Measurements from ENCODE around the gene ZNF101.

Gene ZNF101

DNA sequence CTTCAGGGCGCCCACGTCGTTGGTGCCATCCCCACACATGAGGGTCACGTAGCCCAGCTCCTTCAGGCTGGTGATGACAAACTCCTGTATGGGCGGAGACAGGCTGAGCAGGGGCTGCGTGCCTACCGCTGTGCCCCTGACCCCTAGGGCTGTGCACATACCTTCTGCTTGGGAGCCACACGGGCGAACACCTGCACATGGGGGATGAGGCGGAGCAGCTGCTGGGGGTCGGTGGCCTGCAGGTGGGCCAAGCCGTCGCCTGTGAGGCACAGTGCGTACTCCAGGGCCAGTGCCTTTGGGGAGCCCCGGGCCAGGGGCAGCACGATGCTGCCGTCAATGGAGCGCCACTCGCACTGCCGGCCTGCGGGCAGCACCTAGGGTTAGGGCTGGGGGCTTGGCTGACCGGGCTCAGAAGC lies 19.1 kb upstream of the ZNF101 start:
- 98% methylated on average over 22 of the region's 22 CpGs for WGBS (ENCODE audit: insufficient coverage)
- ChIA-PET CTCF (interaction anchor here (1.4 to 5.1 kb wide), 3 partner anchors 12 to 120 kb away, joined by 3 to 20 read pairs (median 6); no protein-coding TSS in a partner anchor), POLR2A (no interaction called here)
- H3K27me3 ChIP-seq (replicated peaks in 2 of 5; ENCODE audit: control insufficient read depth in 4 of 5, insufficient read depth in 5 of 5, low read length in 4 of 5), result no peaks in the 10 kb centered on the region
- no peak overlapping the region for H3K27ac ChIP-seq (ENCODE audit: insufficient read depth in 1 of 2, low read depth in 1 of 2, low read length in 2 of 2, poor library complexity in 1 of 2, severe bottlenecking in 2 of 2)
- H3K4me1 ChIP-seq (ENCODE audit: control extremely low read depth in 1 of 4, control insufficient read depth in 4 of 4, insufficient read depth in 4 of 4, low read length in 3 of 4), result no peaks in the 10 kb centered on the region
- no peak overlapping the region for H3K4me3 ChIP-seq (ENCODE audit: control insufficient read depth in 1 of 7, extremely low read depth in 1 of 7, insufficient read depth in 4 of 7, low read depth in 2 of 7, low read length in 6 of 7)
- DNase-seq, result no peak
- peaks cover 7 to 95% (median 72%) of the 10 kb centered on the region in 4 experiments for H3K36me3 ChIP-seq (ENCODE audit: control insufficient read depth in 4 of 4, insufficient read depth in 4 of 4, low read length in 3 of 4)
- no peaks in the 10 kb centered on the region for H3K9me3 ChIP-seq (ENCODE audit: control extremely low read depth in 1 of 5, control insufficient read depth in 4 of 5, insufficient read depth in 2 of 5, low read depth in 1 of 5, low read length in 4 of 5)

DNA sequence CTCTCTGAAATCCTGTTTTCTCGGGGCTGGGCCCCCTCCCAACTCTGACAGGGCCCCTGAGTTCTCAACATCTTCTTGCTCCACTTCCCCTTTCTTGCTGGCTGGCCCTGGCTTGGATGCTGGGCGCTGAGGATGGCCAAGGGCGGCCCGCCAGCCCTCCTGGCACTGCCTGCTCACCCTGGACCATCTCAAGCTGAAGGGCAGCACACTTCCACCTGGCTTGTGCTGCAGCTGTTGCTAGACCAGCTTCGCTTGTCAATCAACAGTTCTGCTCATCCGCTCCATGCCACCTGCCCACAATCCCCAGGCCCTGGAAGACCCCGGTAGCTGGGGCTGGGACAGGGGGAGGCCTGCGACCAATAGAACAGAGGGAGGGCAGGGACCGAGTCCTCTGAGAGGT lies 18.3 kb upstream of the ZNF101 start:
- 92% methylated on average over 8 of the region's 9 CpGs for WGBS (ENCODE audit: insufficient coverage)
- Histone ChIP-seq H3K36me3 (ENCODE audit: control insufficient read depth in 4 of 4, insufficient read depth in 4 of 4, low read length in 3 of 4) (peaks cover 7 to 96% (median 74%) of the 10 kb centered on the region in 4 experiments), H3K27ac (ENCODE audit: insufficient read depth in 1 of 2, low read depth in 1 of 2, low read length in 2 of 2, poor library complexity in 1 of 2, severe bottlenecking in 2 of 2) (no peak overlapping the region), H3K27me3 (replicated peaks in 2 of 5; ENCODE audit: control insufficient read depth in 4 of 5, insufficient read depth in 5 of 5, low read length in 4 of 5) (no peaks in the 10 kb centered on the region), H3K9me3 (ENCODE audit: control extremely low read depth in 1 of 5, control insufficient read depth in 4 of 5, insufficient read depth in 2 of 5, low read depth in 1 of 5, low read length in 4 of 5) (no peaks in the 10 kb centered on the region), H3K4me3 (ENCODE audit: control insufficient read depth in 1 of 7, extremely low read depth in 1 of 7, insufficient read depth in 4 of 7, low read depth in 2 of 7, low read length in 6 of 7) (no peak overlapping the region), H3K4me1 (ENCODE audit: control extremely low read depth in 1 of 4, control insufficient read depth in 4 of 4, insufficient read depth in 4 of 4, low read length in 3 of 4) (no peaks in the 10 kb centered on the region)
- no peak for DNase-seq
- POLR2A ChIA-PET, result no interaction called here
- CTCF ChIA-PET, result interaction anchor here (1.3 to 5.1 kb wide), 4 partner anchors 12 to 121 kb away, joined by 3 to 20 read pairs (median 4); no protein-coding TSS in a partner anchor

GRCh38 chr19:19651076-19651475 lies 17.6 kb upstream of the ZNF101 start:
- POLR2A ChIA-PET, result no interaction called here
- Histone ChIP-seq H3K4me3 (ENCODE audit: control insufficient read depth in 1 of 7, extremely low read depth in 1 of 7, insufficient read depth in 4 of 7, low read depth in 2 of 7, low read length in 6 of 7) (no peak overlapping the region), H3K27ac (ENCODE audit: insufficient read depth in 1 of 2, low read depth in 1 of 2, low read length in 2 of 2, poor library complexity in 1 of 2, severe bottlenecking in 2 of 2) (no peak overlapping the region), H3K27me3 (replicated peaks in 2 of 5; ENCODE audit: control insufficient read depth in 4 of 5, insufficient read depth in 5 of 5, low read length in 4 of 5) (no peaks in the 10 kb centered on the region), H3K36me3 (ENCODE audit: control insufficient read depth in 4 of 4, insufficient read depth in 4 of 4, low read length in 3 of 4) (peaks cover 11 to 96% (median 74%) of the 10 kb centered on the region in 4 experiments), H3K4me1 (ENCODE audit: control extremely low read depth in 1 of 4, control insufficient read depth in 4 of 4, insufficient read depth in 4 of 4, low read length in 3 of 4) (no peaks in the 10 kb centered on the region), H3K9me3 (ENCODE audit: control extremely low read depth in 1 of 5, control insufficient read depth in 4 of 5, insufficient read depth in 2 of 5, low read depth in 1 of 5, low read length in 4 of 5) (no peaks in the 10 kb centered on the region)
- no peak for DNase-seq
- 84% methylated on average over 10 of the region's 13 CpGs for WGBS (ENCODE audit: insufficient coverage)
- CTCF ChIA-PET, result interaction anchor here (1.3 to 5.1 kb wide), 3 partner anchors 11 to 121 kb away, joined by 3 to 20 read pairs (median 3); no protein-coding TSS in a partner anchor

DNA sequence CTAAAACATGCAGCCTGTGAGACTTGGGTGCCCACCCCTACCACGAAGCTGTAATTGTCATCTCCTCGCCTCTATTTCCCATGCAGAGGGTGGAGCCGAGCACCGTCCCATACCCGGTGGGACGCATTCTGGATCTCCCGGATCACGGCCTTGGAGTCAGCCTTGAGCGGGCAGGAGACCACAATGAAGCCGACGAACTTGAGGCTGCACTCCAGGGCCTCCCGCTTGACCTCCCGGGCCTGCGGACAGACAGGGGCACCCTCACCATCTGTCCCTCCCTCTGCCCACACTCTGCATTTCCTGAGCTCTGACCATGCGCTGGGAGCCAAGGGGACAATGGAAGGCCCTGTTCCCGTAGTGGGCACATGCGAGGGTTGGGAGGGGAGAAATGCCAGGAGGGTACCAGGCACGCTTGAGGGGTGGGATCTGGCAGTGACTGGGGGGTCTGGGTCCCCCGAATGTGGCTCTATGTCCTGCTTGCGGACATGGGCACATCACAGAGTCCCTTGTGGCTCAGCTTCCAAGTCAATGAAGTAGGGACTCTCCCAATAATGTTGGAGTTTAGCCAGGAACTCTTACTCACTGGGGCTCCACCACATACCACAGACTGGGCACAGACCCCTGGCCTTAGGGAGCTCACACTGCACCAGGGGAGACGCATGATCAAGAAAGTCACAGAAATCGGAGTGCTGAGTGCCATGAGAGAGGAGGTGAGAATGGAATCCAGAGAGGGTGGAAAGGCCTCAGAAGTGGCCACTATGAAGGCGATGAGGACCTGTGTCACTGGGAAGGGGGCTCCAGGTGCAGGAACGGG lies 15.9 kb upstream of the ZNF101 start:
- Histone ChIP-seq H3K4me3 (ENCODE audit: control insufficient read depth in 1 of 7, extremely low read depth in 1 of 7, insufficient read depth in 4 of 7, low read depth in 2 of 7, low read length in 6 of 7) (no peak overlapping the region), H3K36me3 (ENCODE audit: control insufficient read depth in 4 of 4, insufficient read depth in 4 of 4, low read length in 3 of 4) (peaks cover 18 to 97% (median 74%) of the 10 kb centered on the region in 4 experiments), H3K27ac (ENCODE audit: insufficient read depth in 1 of 2, low read depth in 1 of 2, low read length in 2 of 2, poor library complexity in 1 of 2, severe bottlenecking in 2 of 2) (no peak overlapping the region), H3K9me3 (ENCODE audit: control extremely low read depth in 1 of 5, control insufficient read depth in 4 of 5, insufficient read depth in 2 of 5, low read depth in 1 of 5, low read length in 4 of 5) (no peaks in the 10 kb centered on the region), H3K27me3 (replicated peaks in 2 of 5; ENCODE audit: control insufficient read depth in 4 of 5, insufficient read depth in 5 of 5, low read length in 4 of 5) (no peaks in the 10 kb centered on the region), H3K4me1 (ENCODE audit: control extremely low read depth in 1 of 4, control insufficient read depth in 4 of 4, insufficient read depth in 4 of 4, low read length in 3 of 4) (no peaks in the 10 kb centered on the region)
- no peak for DNase-seq
- ChIA-PET CTCF (interaction anchor here (0.6 to 5.1 kb wide), 5 partner anchors 9 to 120 kb away, joined by 3 to 20 read pairs (median 5); partner anchors contain the start of gene GMIP), POLR2A (interaction anchor here (1.1 kb wide), 1 partner anchor 8 kb away, joined by 3 read pairs; no protein-coding TSS in a partner anchor)
- WGBS (ENCODE audit: insufficient coverage), result 98% methylated on average over 21 of the region's 24 CpGs

GRCh38 chr19:19653597-19654147 lies 15.0 kb upstream of the ZNF101 start:
- Histone ChIP-seq H3K4me3 (ENCODE audit: control insufficient read depth in 1 of 7, extremely low read depth in 1 of 7, insufficient read depth in 4 of 7, low read depth in 2 of 7, low read length in 6 of 7) (no peak overlapping the region), H3K36me3 (ENCODE audit: control insufficient read depth in 4 of 4, insufficient read depth in 4 of 4, low read length in 3 of 4) (peaks cover 26 to 98% (median 80%) of the 10 kb centered on the region in 4 experiments), H3K27ac (ENCODE audit: insufficient read depth in 1 of 2, low read depth in 1 of 2, low read length in 2 of 2, poor library complexity in 1 of 2, severe bottlenecking in 2 of 2) (no peak overlapping the region), H3K27me3 (replicated peaks in 2 of 5; ENCODE audit: control insufficient read depth in 4 of 5, insufficient read depth in 5 of 5, low read length in 4 of 5) (no peaks in the 10 kb centered on the region), H3K9me3 (ENCODE audit: control extremely low read depth in 1 of 5, control insufficient read depth in 4 of 5, insufficient read depth in 2 of 5, low read depth in 1 of 5, low read length in 4 of 5) (no peaks in the 10 kb centered on the region), H3K4me1 (ENCODE audit: control extremely low read depth in 1 of 4, control insufficient read depth in 4 of 4, insufficient read depth in 4 of 4, low read length in 3 of 4) (no peaks in the 10 kb centered on the region)
- 97% methylated on average over 16 of the region's 23 CpGs for WGBS (ENCODE audit: insufficient coverage)
- ChIA-PET POLR2A (no interaction called here), CTCF (interaction anchor here (1.0 to 5.1 kb wide), 3 partner anchors 8 to 121 kb away, joined by 3 to 20 read pairs (median 5); partner anchors contain the start of gene GMIP)
- no peak for DNase-seq

- CTCF ChIA-PET, result interaction anchor here (1.1 kb wide), 1 partner anchor 102 kb away, joined by 3 read pairs; no protein-coding TSS in a partner anchor
- H3K36me3 ChIP-seq (ENCODE audit: control insufficient read depth in 4 of 4, insufficient read depth in 4 of 4, low read length in 3 of 4), result peaks cover 26 to 97% (median 83%) of the 10 kb centered on the region in 4 experiments
These were observed 14.2 kb upstream of the ZNF101 start for GRCh38 chr19:19654441-19654840.

More at GRCh38 chr19:19654441-19654840, 14.2 kb upstream of the ZNF101 start:
- H3K4me3 ChIP-seq (ENCODE audit: control insufficient read depth in 1 of 7, extremely low read depth in 1 of 7, insufficient read depth in 4 of 7, low read depth in 2 of 7, low read length in 6 of 7), result no peak overlapping the region
- POLR2A ChIA-PET, result no interaction called here
- no peak overlapping the region for H3K27ac ChIP-seq (ENCODE audit: insufficient read depth in 1 of 2, low read depth in 1 of 2, low read length in 2 of 2, poor library complexity in 1 of 2, severe bottlenecking in 2 of 2)
- H3K4me1 ChIP-seq (ENCODE audit: control extremely low read depth in 1 of 4, control insufficient read depth in 4 of 4, insufficient read depth in 4 of 4, low read length in 3 of 4), result no peaks in the 10 kb centered on the region
- 96% methylated on average over 14 of the region's 15 CpGs for WGBS (ENCODE audit: insufficient coverage)
- H3K27me3 ChIP-seq (replicated peaks in 2 of 5; ENCODE audit: control insufficient read depth in 4 of 5, insufficient read depth in 5 of 5, low read length in 4 of 5), result no peaks in the 10 kb centered on the region
- DNase-seq, result no peak
- no peaks in the 10 kb centered on the region for H3K9me3 ChIP-seq (ENCODE audit: control extremely low read depth in 1 of 5, control insufficient read depth in 4 of 5, insufficient read depth in 2 of 5, low read depth in 1 of 5, low read length in 4 of 5)
